Hematopoietic multipotent progenitor cell (in vitro differentiated cells): Measurements from ENCODE around the gene RNF19B. TPM values are rescaled to one million over a fixed set of nuclear protein-coding genes. Genes with fewer than 3 reads are reported as not detected.

Source experiments
- DNase-seq, 3 donors: peaks; one replicate each; pipeline ENCODE4 v3.0.0-alpha.2; 2011 to 2015; ENCODE audit warnings: low read depth in 2 of 3, low spot score in 2 of 3
- total RNA-seq: library from RNA; depleted of rRNA; stranded (reverse); fragments of >200 nt; gene quantifications from one replicate; pipeline ENCODE4 v1.2.3, GENCODE V29; 2012

Gene RNF19B
- total RNA-seq, 1 donor, result 23.2 TPM

- no peak for DNase-seq
These were observed 5.0 kb upstream of the RNF19B start for GRCh38 chr1:32969566-32969965.

- no peak for DNase-seq
These were observed 3.4 kb upstream of the RNF19B start for GRCh38 chr1:32967888-32968568.

- DNase-seq, result no peak
These were observed 2.3 kb upstream of the RNF19B start for GRCh38 chr1:32966900-32967299.

- DNase-seq, result no peak
These were observed 690 bp upstream of the RNF19B start for GRCh38 chr1:32965251-32965747.

GRCh38 chr1:32963746-32964460, 706 bp downstream of the RNF19B start:
- peak; percentile 25 to 69 (median 64) for DNase-seq

GRCh38 chr1:32962248-32962896, 2.2 kb downstream of the RNF19B start:
- DNase-seq, result peak in 2 of 3 donors; percentile 40 to 69

GRCh38 chr1:32960819-32961355, 3.7 kb downstream of the RNF19B start:
- DNase-seq, result no peak

- no peak for DNase-seq
These were observed 4.3 kb downstream of the RNF19B start for GRCh38 chr1:32960342-32960741.

GRCh38 chr1:32958827-32959226, 5.8 kb downstream of the RNF19B start:
- no peak for DNase-seq

GRCh38 chr1:32957017-32957416, 7.6 kb downstream of the RNF19B start:
- no peak for DNase-seq

GRCh38 chr1:32954168-32954567, 10.4 kb downstream of the RNF19B start:
- DNase-seq, result no peak

- DNase-seq, result no peak
These were observed 11.1 kb downstream of the RNF19B start for GRCh38 chr1:32953495-32953894.

GRCh38 chr1:32949519-32949918, 15.1 kb downstream of the RNF19B start:
- DNase-seq, result no peak

- DNase-seq, result no peak
These were observed 15.7 kb downstream of the RNF19B start for GRCh38 chr1:32948905-32949304.

GRCh38 chr1:32948390-32948722, 16.3 kb downstream of the RNF19B start:
- DNase-seq, result no peak

- no peak for DNase-seq
These were observed 16.8 kb downstream of the RNF19B start for GRCh38 chr1:32947669-32948389.

- DNase-seq, result no peak
These were observed 18.2 kb downstream of the RNF19B start for GRCh38 chr1:32946413-32946812.

- no peak for DNase-seq
These were observed 20.4 kb downstream of the RNF19B start for GRCh38 chr1:32944180-32944579.

- DNase-seq, result peak in 1 of 3 donors; percentile 15
These were observed 24.8 kb downstream of the RNF19B start for GRCh38 chr1:32939655-32940371.

- no peak for DNase-seq
These were observed 27.5 kb downstream of the RNF19B start for GRCh38 chr1:32937061-32937460.
